Activated naive CD4-positive, alpha-beta T cell treated with anti-CD3 and anti-CD28 coated beads, Interleukin-2, amount 50 U/mL, for 16 hours (primary cell): Measurements from ENCODE around the gene LPIN1.

ENCODE experiments used
- DNase-seq: peaks from one replicate; pipeline ENCODE4 v3.0.0-alpha.2; 2020

Gene LPIN1

DNA sequence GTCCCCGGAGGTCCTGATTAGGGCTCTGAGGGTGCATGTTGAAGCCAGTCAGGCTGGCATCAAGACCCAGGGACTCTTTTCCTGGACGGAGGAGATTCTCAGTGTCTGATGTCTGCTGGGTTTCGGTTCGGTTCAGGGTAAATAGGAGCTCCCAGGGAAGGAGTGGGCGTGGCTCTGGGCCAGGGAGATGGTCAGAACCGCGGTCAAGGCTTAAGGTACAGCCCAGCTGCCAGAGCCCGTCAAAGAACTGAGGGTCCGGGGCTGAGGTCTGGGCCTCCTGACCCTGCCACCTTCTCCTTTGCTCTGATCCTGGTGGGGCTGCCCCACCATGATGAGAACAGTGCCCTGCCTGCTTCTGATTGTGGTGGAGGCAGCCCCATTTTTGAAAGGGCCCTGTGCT lies 39.8 kb downstream of the LPIN1 start:
- DNase-seq, result no peak

GRCh38 chr2:11786592-11786991 lies 40.2 kb downstream of the LPIN1 start:
- no peak for DNase-seq

DNA sequence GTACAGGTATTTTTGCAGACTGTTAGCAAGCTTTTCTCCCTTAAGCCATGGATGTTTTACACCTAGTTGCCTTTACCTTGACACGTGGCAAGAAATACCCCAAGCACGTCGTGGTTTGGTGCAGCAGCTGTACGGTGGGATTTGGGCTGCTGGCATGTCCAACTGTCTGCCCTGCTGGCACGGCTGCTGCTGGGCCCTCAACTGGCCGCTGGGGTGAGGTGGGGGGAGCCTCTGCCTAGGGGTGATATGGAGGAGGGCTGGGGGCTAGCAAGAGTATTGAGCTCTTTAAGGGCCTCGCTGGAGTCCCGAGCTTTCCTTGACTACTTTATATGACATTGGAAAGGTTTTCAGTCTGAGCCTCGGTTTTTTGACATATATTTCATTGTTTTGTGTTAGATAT lies 41.6 kb downstream of the LPIN1 start:
- no peak for DNase-seq

DNA sequence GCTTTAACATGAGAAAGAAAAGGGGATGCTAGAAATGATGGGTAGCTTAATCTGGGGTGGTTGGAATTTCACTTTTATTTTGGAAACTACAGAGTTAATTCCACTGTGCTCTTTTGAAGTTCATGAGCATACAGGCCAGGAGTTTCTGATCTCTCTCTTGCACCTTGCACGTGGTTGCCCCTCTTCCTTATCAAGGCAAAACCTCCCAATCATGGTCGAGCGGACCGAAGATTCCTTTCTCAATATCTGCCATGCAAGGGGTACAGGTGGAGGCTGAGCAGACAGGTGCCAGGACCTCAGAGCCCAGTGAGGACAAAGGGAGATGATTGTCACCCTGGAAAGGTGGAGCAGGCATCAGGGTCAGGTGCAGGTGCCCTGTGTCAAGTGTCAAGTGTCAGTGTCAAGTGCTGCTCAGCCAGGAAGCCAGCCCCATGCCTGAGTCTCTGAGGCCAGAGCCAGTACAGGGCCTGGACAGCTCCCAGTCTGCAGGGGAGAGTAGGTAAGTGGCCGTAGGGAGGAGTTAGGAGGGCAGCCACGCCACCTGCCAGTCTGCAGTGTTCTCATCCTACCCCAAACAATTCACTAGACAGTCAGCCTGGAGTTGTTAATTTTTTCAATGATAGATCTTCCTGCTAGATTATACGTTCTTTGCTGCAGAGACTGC lies 42.2 kb downstream of the LPIN1 start:
- DNase-seq, result no peak

GRCh38 chr2:11789243-11789642 lies 42.8 kb downstream of the LPIN1 start:
- no peak for DNase-seq

DNA sequence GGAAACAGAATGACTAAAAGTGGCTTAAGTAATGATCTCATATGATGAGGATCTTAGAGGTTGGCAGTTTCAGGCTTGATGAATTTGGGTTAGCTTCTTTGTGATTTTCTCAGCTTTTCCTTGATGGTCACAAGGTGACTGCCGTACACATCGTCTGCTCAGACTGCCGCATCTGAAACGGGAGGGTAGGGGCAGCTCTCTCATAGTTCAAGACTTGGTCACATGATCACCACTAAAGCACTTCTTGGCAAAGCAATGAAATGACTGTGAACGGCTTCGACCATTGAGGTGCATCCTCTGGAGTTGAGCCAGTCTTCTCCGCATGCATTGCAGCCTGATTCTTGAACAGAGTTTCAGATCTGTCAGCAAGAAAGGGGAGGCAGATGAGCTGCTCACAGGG lies 43.8 kb downstream of the LPIN1 start:
- DNase-seq, result no peak

- no peak for DNase-seq
These were observed 49.2 kb downstream of the LPIN1 start for GRCh38 chr2:11795590-11795989.

DNA sequence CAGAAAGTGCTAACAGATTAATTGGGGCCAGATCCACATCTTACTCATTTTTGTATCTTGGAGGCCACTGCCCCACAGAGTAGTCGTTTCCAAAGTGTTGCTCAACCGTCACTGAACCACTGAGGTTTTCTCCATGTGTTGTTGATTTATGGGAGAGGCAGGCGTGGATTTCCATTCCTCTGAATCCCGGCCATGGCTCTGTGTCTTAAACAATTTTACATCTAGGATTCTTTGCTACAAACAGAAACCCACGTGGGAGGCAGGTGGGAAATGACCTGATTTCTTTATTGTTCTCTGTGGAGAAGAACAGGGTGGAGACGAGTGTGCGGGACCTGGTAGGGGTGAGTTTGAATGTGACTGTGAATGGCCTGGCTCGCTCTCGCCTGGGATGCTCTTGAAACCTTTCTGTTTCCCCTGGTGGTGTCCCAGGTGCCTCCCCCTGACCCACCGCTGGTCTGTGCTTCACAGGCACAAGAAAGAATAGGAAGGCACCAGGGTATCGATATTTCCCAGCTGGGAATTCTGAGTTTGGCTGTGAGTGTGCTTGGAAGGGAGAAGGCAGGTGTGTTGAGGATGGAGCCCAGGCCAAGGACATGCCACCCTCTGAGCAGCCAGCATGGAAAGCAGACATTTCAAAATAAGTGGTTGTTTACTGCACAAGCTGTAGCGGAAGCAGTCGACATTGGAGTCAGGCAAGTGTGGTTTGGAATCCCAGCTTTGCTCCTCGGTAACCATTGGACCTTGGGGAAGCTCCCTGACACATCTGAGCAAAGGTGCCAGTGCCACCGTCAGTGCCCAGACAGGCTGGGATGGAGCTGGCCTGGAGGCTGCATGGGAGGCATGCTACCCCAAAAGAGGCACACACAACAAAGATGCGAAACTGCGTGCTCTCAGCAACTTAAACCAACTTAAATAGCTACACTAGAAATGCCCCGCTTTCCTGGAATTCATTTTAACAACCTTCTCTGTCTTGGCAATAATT lies 50.0 kb downstream of the LPIN1 start:
- DNase-seq, result no peak

- no peak for DNase-seq
These were observed 51.4 kb downstream of the LPIN1 start for GRCh38 chr2:11797846-11798245.

DNA sequence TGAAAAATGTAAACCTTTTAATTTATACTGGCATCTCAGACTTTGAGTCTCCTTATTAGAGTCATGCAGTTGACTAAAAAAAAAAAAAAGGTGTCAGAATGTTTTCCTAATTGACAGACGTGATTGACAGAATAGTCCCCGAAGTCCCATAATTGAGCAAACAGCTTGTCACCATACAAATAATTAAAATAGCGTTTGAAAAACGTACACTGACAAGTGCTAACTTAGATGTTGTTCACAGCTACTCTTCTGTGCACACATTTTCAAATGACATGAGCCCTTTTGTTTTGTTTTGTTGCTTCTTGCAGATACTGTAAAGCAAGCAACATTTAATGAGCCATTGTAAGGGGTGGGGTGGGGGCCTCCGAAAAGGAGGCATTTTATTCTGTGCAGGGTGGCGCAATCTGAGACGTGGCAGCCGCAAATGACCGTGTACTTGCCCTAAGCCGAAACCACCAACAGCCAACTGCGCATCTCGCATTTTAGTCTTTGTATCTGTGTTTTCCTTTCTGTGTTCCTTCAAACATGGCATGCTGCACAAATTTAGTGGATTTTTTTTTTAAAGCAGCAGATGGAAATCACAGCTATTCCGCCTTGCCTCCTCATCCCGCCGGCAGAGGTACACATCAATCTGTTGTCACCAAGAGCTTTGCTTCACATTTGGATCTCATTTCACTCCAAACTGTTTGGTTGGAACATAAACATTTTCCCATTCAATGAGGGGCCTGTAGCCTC lies 52.4 kb downstream of the LPIN1 start:
- no peak for DNase-seq

DNA sequence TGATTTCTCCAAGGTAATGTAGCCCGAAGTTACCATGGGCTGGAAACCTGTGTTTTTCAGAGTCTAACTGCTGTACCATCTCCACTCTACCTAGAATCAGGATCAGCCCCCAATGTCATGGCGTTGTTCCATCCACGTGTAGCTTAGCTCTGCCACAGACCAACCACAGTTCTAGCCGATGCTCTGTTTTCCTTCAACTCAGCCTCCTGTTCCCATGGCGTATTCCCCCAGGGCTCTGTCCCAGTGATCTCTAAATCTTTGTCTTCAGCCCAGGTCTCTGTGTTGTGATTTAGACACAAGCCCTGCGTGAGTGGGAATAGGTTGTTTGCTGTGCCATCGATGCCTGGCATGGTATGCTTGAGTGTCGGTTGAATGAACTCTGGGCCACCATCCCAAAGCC lies 53.4 kb downstream of the LPIN1 start:
- DNase-seq, result no peak

DNA sequence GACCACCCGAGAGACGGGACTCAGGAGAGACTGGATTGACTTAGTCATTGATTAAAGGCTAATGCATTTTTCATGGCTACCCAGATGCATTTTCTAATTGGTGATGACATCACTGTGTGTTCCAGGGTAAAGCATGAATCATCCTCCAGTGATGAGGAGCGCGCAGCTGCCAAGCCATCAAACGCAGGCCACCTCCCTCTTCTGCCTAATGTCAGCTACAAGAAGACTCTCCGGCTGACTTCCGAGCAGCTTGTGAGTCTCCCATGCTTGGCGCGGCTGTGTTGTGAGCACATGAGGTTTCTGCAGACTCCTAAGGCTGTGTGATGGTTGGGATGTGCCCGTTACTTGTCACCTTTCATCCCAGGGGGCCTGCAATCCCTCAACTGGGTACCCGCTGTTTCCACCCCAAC lies 56.4 kb downstream of the LPIN1 start:
- no peak for DNase-seq

DNA sequence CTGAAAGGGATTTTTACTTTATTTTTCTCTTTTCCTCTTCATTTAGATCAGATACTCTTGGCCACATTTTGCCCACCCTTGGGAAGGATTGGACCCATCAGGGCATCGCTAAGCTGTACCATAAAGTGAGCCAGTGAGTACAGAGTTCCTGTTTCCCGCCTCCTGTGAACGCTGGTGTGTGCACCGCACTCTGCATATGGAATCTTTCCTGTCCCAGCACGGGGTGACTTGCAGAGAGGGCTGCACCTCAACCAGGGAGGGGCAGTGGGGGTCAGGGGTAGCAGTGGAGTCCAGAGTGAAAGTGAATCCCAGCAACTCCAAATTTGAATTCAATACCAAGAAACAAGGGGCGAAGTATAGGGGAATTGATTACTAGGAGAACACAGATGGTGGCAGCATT lies 58.6 kb downstream of the LPIN1 start:
- DNase-seq, result no peak

- DNase-seq, result no peak
These were observed 59.5 kb downstream of the LPIN1 start for GRCh38 chr2:11805920-11806319.

GRCh38 chr2:11807156-11808015 lies 61.0 kb downstream of the LPIN1 start:
- no peak for DNase-seq

- no peak for DNase-seq
These were observed 61.6 kb downstream of the LPIN1 start for GRCh38 chr2:11808016-11808400.

GRCh38 chr2:11809586-11810236 lies 63.3 kb downstream of the LPIN1 start:
- no peak for DNase-seq

DNA sequence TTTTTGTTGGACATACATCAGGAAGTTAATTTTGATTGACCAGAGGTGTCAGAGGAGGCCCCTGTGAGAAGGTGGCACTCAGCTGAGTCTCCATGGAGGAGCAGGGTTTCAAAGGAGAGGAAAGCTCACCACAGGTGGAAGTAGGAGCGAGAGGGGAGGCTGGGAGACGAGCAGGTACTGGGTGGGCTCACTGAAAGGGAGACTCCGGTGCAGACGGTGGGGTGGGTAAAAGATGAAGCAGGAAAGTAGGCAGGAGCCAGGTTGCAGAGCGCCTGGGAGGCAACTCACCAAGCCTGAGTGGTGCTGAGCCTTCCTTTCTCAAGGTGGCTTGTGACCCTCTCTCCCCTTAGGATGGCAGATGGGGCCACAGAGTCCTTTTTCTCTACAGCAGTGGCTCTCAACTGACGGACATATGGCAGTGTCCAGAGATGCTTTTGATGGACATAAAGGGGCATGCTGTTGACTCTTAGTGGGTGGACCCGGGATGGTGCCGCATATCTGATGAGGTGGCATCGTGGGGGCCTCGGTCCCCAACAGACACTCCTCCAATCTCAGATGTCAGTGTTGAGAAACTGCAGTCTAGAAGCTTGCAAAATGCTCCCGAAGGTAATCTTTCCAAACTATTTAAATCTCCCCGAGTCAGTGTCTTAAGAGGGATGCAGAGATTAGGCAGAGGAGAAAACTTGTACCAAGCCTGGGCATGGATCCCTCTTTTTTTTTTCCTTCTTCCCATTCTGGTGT lies 64.0 kb downstream of the LPIN1 start:
- DNase-seq, result no peak

DNA sequence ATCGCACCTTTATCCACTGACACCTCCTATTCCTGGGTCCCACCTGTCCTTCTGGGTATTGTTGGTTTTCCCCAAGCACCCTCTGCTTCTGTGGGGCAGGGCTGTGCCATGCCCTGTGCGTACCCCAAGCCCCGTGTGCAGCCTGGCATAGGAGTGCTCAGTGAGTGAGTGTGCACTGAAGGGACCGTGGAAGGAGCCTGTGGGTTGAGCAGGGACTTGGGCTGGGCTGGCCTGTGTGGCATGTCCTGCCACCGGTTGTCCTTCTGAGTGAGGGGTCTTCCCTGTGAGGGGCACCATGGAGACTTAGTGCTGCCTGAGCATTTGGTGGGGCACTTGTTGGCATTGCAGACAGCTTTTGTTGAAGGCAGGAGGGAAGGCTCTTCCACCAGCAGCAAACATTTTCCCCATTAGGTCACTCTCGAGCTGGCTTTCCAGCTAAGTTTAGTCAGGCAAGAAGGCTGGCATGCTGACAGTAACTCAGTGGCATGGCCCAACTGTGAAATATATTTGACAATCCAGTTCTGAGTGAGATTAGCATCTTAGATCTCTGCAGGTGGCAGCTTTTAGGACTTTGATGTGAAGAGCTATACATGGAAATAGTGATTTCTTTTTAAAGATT lies 64.7 kb downstream of the LPIN1 start:
- no peak for DNase-seq

- no peak for DNase-seq
These were observed 66.2 kb downstream of the LPIN1 start for GRCh38 chr2:11812466-11813248.
